ENCODE data around the gene NOG. TPM values are rescaled to one million over a fixed set of nuclear protein-coding genes. Genes with fewer than 3 reads are reported as not detected.

Gene NOG
- total RNA-seq, 4 donors from 2014 or later, result 0.22 to 0.34 TPM; not detected in 2

DNA sequence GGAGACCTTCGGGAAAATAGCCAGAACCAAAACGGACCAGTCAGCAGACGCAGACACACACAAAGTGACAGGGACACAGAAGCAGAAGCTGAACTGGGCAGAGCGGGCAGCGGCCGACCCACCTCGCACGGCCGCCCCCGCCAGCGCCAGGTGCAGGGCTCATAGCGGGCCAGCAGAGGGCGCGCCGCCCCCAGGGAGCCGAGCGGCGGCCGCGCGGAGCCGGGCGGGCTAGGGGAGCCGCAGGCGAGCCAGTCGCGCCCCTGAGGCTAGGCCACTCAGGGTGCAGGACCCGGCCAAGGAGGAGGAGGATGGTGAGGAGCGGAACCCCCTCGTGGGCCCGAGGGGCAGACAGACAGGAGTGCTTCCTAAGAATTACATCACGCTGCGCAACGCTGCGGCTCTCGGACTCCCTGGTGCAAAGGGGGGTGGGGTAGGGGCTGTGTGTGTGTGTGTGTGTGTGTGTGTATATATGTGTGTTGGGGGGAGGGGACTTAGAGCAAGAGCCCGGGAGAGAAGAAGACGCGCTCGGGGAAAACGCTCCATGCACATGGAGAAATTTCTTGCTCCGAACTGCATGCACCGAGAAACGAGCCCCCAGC, 913 bp upstream of the NOG start:
- TF ChIP-seq, protein P1, sequence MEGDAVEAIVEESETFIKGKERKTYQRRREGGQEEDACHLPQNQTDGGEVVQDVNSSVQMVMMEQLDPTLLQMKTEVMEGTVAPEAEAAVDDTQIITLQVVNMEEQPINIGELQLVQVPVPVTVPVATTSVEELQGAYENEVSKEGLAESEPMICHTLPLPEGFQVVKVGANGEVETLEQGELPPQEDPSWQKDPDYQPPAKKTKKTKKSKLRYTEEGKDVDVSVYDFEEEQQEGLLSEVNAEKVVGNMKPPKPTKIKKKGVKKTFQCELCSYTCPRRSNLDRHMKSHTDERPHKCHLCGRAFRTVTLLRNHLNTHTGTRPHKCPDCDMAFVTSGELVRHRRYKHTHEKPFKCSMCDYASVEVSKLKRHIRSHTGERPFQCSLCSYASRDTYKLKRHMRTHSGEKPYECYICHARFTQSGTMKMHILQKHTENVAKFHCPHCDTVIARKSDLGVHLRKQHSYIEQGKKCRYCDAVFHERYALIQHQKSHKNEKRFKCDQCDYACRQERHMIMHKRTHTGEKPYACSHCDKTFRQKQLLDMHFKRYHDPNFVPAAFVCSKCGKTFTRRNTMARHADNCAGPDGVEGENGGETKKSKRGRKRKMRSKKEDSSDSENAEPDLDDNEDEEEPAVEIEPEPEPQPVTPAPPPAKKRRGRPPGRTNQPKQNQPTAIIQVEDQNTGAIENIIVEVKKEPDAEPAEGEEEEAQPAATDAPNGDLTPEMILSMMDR (IDR thresholded peaks at IDR 0.05; ENCODE audit: low read depth), result no peak

DNA sequence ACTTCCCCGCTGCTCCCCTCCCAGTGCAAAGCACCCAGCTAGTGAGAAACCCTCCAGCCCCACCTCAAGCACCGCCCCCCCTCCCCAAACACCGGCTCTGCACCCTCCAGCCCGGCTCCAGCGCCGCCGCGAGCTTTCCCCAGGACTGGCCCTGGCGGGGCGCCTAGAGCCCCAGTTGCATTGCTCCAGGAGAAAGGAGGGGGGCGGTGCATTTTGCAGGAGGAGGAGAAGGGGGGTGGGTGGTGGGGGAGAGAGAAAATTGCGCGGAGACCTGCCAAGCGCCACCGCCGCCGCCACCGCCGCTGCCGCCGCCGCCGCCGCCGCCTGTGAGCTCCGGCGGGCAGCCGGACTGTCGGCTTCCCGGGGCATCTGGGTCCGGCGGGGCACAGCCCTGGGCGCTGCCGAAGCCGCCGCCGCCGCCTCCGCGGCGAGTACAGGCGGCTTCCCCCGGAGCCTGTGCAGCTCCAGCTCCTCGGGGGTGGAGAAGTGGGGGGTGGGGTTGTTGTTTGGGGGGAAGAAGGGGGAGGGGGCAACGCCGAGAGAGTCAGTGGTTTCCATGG, 333 bp upstream of the NOG start:
- TF ChIP-seq, protein P1 (IDR thresholded peaks at IDR 0.05; ENCODE audit: low read depth), result no peak

DNA sequence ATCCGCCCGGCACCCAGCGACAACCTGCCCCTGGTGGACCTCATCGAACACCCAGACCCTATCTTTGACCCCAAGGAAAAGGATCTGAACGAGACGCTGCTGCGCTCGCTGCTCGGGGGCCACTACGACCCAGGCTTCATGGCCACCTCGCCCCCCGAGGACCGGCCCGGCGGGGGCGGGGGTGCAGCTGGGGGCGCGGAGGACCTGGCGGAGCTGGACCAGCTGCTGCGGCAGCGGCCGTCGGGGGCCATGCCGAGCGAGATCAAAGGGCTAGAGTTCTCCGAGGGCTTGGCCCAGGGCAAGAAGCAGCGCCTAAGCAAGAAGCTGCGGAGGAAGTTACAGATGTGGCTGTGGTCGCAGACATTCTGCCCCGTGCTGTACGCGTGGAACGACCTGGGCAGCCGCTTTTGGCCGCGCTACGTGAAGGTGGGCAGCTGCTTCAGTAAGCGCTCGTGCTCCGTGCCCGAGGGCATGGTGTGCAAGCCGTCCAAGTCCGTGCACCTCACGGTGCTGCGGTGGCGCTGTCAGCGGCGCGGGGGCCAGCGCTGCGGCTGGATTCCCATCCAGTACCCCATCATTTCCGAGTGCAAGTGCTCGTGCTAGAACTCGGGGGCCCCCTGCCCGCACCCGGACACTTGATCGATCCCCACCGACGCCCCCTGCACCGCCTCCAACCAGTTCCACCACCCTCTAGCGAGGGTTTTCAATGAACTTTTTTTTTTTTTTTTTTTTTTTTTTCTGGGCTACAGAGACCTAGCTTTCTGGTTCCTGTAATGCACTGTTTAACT, 1.0 kb downstream of the NOG start:
- TF ChIP-seq, protein P1 (IDR thresholded peaks at IDR 0.05; ENCODE audit: low read depth), result no peak

DNA sequence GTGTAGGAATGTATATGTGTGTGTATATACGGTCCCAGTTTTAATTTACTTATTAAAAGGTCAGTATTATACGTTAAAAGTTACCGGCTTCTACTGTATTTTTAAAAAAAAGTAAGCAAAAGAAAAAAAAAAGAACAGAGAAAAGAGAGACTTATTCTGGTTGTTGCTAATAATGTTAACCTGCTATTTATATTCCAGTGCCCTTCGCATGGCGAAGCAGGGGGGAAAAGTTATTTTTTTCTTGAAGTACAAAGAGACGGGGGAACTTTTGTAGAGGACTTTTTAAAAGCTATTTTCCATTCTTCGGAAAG, 1.6 kb downstream of the NOG start:
- TF ChIP-seq, protein P1 (IDR thresholded peaks at IDR 0.05; ENCODE audit: low read depth), result no peak

DNA sequence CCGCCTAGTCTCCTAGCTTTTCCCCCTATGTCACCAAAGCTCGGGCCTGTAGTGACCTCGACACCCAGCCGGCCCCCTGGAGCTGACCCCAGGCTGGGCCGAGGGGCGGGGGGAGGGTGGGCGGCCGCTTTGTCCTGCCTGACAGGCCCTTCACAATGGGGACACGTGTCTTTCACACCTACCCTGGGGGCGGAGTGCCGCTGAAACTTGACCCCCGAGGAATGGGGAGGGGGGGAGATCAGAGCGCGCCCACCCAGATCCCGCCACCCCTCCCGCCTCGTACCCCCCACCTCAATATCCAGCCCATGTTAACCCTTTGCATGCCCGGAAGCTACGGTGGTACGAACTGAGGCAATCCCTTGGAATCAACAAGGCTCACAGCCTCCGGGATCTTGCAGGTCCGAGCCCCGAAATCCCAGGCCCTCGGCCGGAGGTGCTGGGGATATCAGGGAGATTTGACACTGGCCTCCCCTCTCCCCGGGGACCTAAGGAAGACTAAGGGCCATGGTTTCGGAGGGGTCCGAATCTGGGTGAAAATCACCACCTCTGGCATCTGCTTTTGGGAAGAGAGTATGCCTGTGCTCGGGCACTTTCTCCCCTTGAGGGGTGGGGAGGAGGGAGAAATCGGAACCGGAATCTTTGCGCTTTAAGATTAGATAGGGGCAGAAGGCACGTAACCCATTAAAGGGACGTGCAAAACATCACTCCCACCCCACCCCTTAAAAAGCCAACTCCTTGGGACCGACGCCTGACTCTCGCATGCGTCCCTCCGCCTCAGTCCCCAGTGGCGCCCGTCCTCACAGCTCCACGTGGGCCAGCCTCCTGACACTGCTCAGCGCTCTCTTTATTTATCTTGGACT, 2.6 kb downstream of the NOG start:
- TF ChIP-seq, protein P1 (IDR thresholded peaks at IDR 0.05; ENCODE audit: low read depth), result no peak

DNA sequence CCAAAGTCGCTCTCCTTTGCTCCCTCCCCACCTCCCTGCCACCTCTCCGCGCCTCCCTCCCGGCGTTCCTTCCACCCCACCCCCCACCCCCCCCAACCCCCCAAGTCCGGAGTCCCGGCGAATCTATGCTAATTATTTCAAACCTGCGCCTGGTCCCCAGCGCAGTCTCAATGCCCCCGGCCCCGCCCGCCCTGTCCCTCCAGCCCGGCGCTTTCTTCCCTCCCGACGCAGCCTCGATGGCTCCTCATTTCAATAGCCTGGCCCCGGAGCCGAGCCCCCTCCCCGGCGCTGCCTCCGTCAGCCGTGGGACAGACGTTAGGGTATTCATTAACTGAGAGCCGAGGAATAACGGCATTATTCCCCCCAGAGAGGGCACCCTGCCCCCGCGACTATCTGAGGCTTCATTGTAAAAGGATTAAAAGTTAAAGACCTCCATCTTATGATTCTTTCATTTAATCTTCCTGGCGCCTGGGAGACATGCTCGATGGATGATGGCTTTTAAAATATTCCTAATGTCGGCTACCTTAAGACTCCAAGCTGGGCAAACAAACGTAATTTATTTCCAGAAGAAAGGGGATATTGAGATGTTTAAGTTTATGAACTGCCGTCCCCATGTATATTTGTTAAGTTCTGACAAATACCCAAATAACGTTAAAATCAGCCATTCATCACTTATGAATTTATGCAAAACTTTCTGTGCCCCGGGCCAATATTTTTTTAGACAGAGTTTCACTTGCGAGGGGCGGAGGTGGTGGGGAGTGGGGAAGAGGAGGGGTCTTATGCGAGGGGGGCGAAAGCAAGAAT, 3.4 kb downstream of the NOG start:
- TF ChIP-seq, protein P1 (IDR thresholded peaks at IDR 0.05; ENCODE audit: low read depth), result no peak
